Measurements from ENCODE around the gene FHAD1. TPM values are rescaled to one million over a fixed set of nuclear protein-coding genes. Genes with fewer than 3 reads are reported as not detected.

The FHAD1 gene
- total and polyA plus RNA-seq, 4 donors = under 0.01 to 0.13 (median 0.05) TPM; not detected in 1

DNA sequence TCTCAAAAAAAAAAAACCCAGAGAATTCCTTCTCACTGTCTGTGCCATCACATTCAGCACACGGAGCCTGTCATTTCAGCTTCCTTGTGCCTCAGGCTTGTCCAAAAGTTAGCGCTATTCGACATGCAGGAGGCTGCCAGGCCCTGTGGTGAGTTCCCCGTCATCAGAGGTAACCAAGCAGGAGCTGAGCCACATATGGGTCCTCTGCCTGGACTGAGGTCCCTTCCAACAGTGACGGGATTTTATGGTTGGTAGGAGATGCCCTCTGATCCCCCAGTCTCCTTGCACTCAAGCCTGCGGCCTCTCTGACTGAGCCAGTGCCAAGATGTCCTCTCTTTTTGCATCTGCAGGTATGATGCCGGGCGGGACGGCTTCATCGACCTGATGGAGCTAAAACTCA is 178.5 kb downstream of the FHAD1 start:
- DNase-seq (ENCODE audit: low spot score) = no peak
- 95% methylated on average over 10 of the region's 10 CpGs for WGBS
- no peak overlapping the region for H3K9ac ChIP-seq (ENCODE audit: low read depth in 1 of 2, low read length in 2 of 2)
- no peak overlapping the region for H3K27ac ChIP-seq (ENCODE audit: low read depth in 1 of 2, low read length in 2 of 2)
- peaks cover 0 to 30% (median 23%) of the 10 kb centered on the region in 4 donors for H3K4me1 ChIP-seq (ENCODE audit: control insufficient read depth in 4 of 4, insufficient read depth in 4 of 4, low read length in 3 of 4)
- TF ChIP-seq GABPA (IDR thresholded peaks at IDR 0.05 in 1 of 2, conservative IDR thresholded peaks at IDR 0.05 in 1 of 2) = no peak
- TF ChIP-seq SP1 (IDR thresholded peaks at IDR 0.05) = no peak
- no peak for TF ChIP-seq YY1 (IDR thresholded peaks at IDR 0.05)
- TF ChIP-seq, protein P1, sequence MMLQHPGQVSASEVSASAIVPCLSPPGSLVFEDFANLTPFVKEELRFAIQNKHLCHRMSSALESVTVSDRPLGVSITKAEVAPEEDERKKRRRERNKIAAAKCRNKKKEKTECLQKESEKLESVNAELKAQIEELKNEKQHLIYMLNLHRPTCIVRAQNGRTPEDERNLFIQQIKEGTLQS (IDR thresholded peaks at IDR 0.05) = no peak
- TF ChIP-seq, protein P2, sequence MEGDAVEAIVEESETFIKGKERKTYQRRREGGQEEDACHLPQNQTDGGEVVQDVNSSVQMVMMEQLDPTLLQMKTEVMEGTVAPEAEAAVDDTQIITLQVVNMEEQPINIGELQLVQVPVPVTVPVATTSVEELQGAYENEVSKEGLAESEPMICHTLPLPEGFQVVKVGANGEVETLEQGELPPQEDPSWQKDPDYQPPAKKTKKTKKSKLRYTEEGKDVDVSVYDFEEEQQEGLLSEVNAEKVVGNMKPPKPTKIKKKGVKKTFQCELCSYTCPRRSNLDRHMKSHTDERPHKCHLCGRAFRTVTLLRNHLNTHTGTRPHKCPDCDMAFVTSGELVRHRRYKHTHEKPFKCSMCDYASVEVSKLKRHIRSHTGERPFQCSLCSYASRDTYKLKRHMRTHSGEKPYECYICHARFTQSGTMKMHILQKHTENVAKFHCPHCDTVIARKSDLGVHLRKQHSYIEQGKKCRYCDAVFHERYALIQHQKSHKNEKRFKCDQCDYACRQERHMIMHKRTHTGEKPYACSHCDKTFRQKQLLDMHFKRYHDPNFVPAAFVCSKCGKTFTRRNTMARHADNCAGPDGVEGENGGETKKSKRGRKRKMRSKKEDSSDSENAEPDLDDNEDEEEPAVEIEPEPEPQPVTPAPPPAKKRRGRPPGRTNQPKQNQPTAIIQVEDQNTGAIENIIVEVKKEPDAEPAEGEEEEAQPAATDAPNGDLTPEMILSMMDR (IDR thresholded peaks at IDR 0.05; ENCODE audit: low read depth, low read length, missing input control) = no peak
- TF ChIP-seq FOXA2 (IDR thresholded peaks at IDR 0.05) = no peak
- TF ChIP-seq, protein P3, sequence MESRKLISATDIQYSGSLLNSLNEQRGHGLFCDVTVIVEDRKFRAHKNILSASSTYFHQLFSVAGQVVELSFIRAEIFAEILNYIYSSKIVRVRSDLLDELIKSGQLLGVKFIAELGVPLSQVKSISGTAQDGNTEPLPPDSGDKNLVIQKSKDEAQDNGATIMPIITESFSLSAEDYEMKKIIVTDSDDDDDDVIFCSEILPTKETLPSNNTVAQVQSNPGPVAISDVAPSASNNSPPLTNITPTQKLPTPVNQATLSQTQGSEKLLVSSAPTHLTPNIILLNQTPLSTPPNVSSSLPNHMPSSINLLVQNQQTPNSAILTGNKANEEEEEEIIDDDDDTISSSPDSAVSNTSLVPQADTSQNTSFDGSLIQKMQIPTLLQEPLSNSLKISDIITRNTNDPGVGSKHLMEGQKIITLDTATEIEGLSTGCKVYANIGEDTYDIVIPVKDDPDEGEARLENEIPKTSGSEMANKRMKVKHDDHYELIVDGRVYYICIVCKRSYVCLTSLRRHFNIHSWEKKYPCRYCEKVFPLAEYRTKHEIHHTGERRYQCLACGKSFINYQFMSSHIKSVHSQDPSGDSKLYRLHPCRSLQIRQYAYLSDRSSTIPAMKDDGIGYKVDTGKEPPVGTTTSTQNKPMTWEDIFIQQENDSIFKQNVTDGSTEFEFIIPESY (IDR thresholded peaks at IDR 0.05) = no peak
- TF ChIP-seq JUND (IDR thresholded peaks at IDR 0.05) = no peak
- no peak for TF ChIP-seq TAF1 (conservative IDR thresholded peaks at IDR 0.05)
- TF ChIP-seq EGR1 (IDR thresholded peaks at IDR 0.05; ENCODE audit: low read depth in 2 of 2) = no peak
- TF ChIP-seq HNF4G (IDR thresholded peaks at IDR 0.05) = no peak
- no peak for TF ChIP-seq RXRA (IDR thresholded peaks at IDR 0.05)
- no peak for TF ChIP-seq FOXA1 (IDR thresholded peaks at IDR 0.05)
- H3K27me3 ChIP-seq (ENCODE audit: control insufficient read depth in 4 of 4, insufficient read depth in 4 of 4, low read length in 3 of 4) = no peaks in the 10 kb centered on the region
- H3K4me3 ChIP-seq (ENCODE audit: low read depth in 1 of 3, low read length in 3 of 3) = no peak overlapping the region
- no peaks in the 10 kb centered on the region for H3K9me3 ChIP-seq (ENCODE audit: control insufficient read depth in 4 of 4, low read length in 3 of 4)
- H3K36me3 ChIP-seq (ENCODE audit: control insufficient read depth in 4 of 4, insufficient read depth in 3 of 4, low read depth in 1 of 4, low read length in 3 of 4) = peaks cover 0 to 5% (median 1%) of the 10 kb centered on the region in 4 donors

DNA sequence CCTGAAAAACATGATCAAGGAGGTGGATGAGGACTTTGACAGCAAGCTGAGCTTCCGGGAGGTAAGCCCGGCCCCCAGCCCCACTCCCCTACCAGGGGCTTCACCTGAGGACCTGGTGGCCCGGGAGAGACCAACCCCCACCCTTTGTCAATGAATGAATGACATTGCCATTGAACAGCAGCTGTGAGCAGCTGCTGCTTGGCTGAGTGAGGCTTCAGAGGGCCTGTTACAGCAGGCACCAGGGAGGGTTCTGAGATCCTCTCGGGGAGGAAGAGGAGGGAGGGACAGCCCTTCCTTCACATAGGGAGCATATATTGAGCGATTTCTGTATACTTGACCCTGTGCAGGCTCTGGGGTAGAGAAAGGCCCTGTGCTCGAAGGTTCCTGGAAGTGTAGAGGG is 178.9 kb downstream of the FHAD1 start:
- H3K27me3 ChIP-seq (ENCODE audit: control insufficient read depth in 4 of 4, insufficient read depth in 4 of 4, low read length in 3 of 4) = no peaks in the 10 kb centered on the region
- H3K4me3 ChIP-seq (ENCODE audit: low read depth in 1 of 3, low read length in 3 of 3) = no peak overlapping the region
- no peak overlapping the region for H3K9ac ChIP-seq (ENCODE audit: low read depth in 1 of 2, low read length in 2 of 2)
- peaks cover 0 to 5% (median 1%) of the 10 kb centered on the region in 4 donors for H3K36me3 ChIP-seq (ENCODE audit: control insufficient read depth in 4 of 4, insufficient read depth in 3 of 4, low read depth in 1 of 4, low read length in 3 of 4)
- TF ChIP-seq, protein P4, sequence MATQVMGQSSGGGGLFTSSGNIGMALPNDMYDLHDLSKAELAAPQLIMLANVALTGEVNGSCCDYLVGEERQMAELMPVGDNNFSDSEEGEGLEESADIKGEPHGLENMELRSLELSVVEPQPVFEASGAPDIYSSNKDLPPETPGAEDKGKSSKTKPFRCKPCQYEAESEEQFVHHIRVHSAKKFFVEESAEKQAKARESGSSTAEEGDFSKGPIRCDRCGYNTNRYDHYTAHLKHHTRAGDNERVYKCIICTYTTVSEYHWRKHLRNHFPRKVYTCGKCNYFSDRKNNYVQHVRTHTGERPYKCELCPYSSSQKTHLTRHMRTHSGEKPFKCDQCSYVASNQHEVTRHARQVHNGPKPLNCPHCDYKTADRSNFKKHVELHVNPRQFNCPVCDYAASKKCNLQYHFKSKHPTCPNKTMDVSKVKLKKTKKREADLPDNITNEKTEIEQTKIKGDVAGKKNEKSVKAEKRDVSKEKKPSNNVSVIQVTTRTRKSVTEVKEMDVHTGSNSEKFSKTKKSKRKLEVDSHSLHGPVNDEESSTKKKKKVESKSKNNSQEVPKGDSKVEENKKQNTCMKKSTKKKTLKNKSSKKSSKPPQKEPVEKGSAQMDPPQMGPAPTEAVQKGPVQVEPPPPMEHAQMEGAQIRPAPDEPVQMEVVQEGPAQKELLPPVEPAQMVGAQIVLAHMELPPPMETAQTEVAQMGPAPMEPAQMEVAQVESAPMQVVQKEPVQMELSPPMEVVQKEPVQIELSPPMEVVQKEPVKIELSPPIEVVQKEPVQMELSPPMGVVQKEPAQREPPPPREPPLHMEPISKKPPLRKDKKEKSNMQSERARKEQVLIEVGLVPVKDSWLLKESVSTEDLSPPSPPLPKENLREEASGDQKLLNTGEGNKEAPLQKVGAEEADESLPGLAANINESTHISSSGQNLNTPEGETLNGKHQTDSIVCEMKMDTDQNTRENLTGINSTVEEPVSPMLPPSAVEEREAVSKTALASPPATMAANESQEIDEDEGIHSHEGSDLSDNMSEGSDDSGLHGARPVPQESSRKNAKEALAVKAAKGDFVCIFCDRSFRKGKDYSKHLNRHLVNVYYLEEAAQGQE (IDR thresholded peaks at IDR 0.05) = no peak
- TF ChIP-seq HNF4G (IDR thresholded peaks at IDR 0.05) (no peak), RAD21 (IDR thresholded peaks at IDR 0.05) (no peak), GABPA (IDR thresholded peaks at IDR 0.05 in 1 of 2, conservative IDR thresholded peaks at IDR 0.05 in 1 of 2) (no peak)
- WGBS = 89% methylated on average over 6 of the region's 6 CpGs
- H3K27ac ChIP-seq (ENCODE audit: low read depth in 1 of 2, low read length in 2 of 2) = no peak overlapping the region
- no peaks in the 10 kb centered on the region for H3K9me3 ChIP-seq (ENCODE audit: control insufficient read depth in 4 of 4, low read length in 3 of 4)
- no peak for DNase-seq (ENCODE audit: low spot score)
- H3K4me1 ChIP-seq (ENCODE audit: control insufficient read depth in 4 of 4, insufficient read depth in 4 of 4, low read length in 3 of 4) = peaks cover 0 to 26% (median 20%) of the 10 kb centered on the region in 4 donors

Data from liver (tissue), 9 donors.